Femur (tissue), 1 donor: ENCODE results near the gene SIGLEC10.

Experiments used
- DNase-seq: peaks from one replicate; pipeline ENCODE4 v3.0.0-alpha.2; 2017

SIGLEC10 gene

DNA sequence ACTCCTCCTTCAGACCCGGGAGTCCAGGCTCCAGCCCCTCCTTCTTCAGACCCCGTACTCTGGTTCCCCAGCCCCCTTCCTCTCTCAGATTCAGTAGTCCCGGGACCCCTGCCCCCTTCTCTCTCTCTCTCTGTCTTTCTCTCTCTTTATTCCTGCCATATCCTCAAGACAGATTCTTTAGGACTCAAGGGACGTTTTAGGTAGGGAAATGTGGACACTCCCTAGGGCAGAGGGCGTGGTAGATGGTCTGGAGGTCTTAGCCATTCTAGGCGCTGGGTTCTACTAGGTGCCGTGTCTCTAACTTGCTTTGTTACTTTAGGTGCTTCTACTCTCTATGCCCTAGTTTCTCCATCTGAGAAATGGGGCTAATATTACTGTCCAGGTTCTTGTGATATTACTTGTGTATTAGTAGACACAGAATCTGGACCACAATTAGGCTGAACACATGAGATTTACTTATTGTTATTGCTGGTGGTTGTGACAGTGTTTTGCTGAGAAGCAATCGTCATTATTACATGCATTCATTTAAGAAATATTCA lies 26.3 kb downstream of the SIGLEC10 start:
- DNase-seq = no peak

DNA sequence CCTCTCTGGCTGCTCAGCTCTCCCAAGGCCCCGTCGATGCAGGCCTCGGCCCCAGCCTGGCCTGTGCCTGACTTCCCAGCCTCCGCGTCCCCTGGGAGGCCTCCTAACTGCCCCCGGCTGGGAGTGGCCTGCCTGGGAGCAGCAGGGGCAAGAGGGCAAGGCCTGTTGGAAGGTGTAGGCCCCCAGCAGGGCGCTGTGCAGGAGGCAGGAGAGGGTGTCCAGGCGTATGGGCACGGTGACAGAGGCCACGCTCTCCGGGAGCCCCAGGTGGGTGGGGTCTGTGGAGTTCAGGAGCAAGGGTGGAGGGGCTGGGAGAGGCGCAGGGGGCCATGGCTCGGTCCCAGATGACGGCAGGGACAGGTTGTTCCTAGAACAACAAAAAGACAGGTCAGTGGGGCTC lies 28.3 kb downstream of the SIGLEC10 start:
- DNase-seq = no peak

GRCh38 chr19:51387924-51388389 lies 29.5 kb downstream of the SIGLEC10 start, which contains the start of gene LIM2:
Gene LIM2, minus strand, starts transcription at chr19:51387974. Its CDS starts 531 bp downstream, at chr19:51387443.
- DNase-seq = no peak

DNA sequence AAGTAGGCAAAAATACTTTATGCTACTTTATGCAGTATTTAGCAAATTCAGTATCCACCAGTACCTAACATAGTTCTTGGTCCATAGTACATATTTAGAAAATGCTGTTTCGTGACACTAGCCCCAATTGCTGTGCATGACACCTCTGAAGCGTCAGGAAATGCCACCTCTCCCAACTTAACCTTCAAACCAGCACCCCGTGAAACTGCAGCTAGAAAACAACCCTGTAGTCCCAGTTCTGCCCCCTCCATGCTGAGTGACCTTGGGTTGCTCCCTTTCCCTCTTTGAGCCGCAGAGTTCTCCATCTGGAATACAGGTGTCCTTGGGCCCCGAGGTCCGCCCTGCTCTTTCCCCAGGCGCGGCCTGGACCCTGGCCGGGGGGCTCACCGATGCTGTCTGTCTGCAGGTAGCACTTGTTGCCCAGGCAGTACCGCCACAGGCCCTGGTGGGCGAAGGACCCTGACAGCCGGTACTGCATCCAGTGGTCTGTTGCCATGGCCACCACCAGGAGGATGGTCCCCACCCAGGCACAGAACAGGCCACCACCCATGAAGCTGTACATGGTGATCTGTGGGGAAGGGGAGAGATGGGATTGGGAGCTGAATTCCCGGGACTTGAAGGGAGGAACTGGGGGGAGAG lies 30.4 kb downstream of the SIGLEC10 start:
- DNase-seq = no peak

- no peak for DNase-seq
Observed at GRCh38 chr19:51382004-51382403, 35.4 kb downstream of the SIGLEC10 start.

DNA sequence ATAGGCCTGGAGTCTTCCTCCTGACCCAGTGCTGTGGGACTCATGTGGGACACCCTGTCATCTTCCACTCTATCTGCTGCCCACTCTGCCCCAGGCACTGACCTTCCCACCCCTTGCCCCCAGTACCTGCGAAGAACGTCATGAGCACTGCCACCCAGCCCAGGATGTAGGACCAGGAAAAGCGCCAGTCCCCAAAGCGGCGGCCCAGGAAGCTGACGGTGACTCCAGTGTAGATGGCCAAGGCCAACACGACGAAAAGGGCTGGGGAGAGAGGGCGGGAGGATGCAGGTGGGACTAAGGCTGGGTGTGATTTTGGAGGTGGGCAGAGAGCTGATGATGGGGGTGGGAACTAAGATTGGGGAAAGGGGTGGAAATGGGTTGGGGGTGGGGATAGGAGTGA lies 37.1 kb downstream of the SIGLEC10 start:
- no peak for DNase-seq

- no peak for DNase-seq
Observed at GRCh38 chr19:51377422-51377821, 40.0 kb downstream of the SIGLEC10 start.

- DNase-seq = no peak
Observed at GRCh38 chr19:51375504-51376221, 41.8 kb downstream of the SIGLEC10 start.

DNA sequence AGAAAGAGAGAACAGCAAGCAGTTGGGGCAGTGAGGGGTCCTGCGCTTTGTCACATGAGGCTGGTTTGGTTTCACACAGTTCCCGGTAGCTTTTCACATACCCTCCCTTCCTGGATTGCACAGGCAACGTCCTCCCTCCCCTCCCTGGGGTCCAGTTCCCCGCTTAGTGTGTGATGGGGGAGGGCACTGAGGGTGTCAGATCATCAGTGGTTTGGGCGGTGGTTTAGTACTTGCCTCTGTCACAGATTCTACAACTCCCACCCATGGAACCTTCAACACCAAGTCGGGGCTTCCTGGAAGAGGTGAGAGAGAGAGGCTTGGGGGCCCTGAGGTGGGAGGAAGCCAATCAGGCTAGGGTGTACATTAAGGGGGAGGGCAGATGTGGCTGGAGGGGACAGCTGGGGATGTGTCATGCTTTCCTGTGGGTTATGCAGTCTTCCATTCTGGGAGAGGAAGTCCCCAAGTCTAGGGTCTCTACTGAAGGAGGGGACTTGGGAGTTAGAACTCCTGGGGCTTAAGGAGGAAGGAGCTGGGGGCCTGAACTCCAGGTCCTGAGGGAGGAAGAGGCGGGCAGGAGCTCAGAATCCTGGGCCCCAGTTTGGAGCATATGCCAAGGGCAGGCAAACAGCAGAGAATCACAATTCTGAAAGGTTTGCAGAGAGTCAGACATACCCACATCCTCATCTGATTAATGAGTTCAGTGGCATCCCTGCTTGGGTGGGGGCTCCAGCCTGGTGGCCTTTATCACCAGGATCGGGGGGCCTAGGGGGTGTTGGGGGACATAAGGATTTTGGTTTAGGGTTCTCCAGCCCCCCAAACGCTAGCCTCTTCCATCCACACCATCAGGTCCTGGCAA lies 44.6 kb downstream of the SIGLEC10 start, which contains the start of gene NKG7:
Gene NKG7, minus strand, starts transcription at position 6 of the 856 bp plus-strand sequence. CDS start 119 bp downstream, outside the sequence.
- DNase-seq = no peak

GRCh38 chr19:51372021-51372648 lies 45.3 kb downstream of the SIGLEC10 start:
- DNase-seq = no peak

- DNase-seq = no peak
Observed at GRCh38 chr19:51371186-51371690, 46.2 kb downstream of the SIGLEC10 start.

DNA sequence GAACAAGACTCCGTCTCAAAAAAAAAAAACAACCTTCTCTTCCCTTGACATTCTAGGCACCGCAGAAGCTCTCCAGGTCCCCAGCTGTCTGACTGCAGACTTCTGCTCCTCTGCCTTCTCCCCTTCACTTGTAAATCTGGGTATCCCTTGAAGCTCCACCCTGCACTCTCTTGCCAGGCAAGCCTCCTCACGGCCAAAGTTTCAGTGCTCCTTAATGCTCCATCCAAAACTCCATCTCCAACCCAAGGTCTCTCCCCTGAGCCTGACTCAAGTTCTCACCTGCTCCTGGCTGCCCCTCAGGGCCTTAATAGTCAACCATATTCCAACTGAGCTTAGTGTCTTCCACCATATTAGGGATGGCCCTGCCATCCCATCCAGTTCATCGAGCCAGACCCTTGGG lies 47.2 kb downstream of the SIGLEC10 start:
- no peak for DNase-seq

GRCh38 chr19:51368366-51369282 lies 48.8 kb downstream of the SIGLEC10 start, which contains the start of gene CLDND2:
Gene CLDND2, minus strand, starts transcription at chr19:51369003. Its CDS starts 426 bp downstream, at chr19:51368577.
- no peak for DNase-seq

- peak; percentile 99 for DNase-seq
Observed at GRCh38 chr19:51367565-51368365, 49.7 kb downstream of the SIGLEC10 start.

DNA sequence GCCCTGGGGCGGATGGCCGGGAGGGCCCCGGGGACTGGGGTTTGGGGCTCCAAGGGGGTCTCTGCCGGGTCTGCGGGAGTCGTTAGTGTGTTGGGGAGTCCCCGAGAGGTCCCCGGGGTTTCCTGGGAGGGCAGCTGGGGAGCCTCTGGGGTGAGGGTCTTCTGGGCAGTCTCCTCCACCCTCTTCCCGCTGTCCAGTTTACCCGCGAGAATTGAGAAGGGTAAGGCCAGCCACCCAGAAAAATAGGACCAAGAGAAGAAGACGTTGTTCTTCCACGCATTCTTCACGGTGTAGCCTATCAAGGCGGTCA lies 50.2 kb downstream of the SIGLEC10 start:
- no peak for DNase-seq

DNA sequence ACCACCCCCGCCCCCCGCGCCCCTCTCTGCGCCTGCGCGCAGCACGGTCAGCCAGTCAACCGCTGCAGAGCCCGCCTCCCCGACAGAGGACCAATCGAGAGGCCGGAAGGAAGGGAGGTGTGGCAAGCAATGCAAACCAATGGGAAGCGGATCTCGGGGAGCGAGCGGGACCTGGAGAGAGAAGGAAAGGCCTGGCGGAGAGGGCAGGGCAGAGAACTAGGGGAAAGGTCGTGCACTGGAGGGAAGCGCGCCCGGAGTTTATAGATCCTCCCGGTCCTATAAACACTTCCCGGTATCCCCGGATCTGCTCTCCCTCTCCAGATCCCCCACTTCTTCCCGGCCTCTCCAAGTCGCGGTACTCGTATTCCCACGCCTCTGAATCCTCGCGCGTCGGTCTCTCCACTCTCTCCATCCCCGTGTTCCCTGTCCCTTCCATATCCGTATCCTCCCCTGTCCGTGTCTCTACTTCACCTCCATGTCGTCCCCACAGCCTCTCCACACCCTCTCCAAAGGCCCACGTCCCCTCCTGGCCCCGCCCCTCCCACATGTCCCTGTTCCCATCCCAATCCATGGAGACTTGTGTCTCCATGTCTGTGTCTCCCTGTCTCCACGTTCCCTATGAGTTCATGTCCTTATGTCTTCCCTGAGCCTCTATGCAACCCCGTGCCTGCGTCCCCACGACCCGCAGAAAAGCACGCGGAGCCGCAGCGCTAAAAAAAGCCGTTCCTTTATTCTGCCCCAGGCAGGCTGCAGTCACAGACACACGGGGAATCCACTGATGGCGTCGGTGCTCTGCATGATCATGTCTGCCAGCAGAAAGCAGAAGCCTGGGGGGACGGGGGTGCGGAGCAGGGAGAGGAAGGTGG lies 50.8 kb downstream of the SIGLEC10 start:
- peak; percentile 99 for DNase-seq

DNA sequence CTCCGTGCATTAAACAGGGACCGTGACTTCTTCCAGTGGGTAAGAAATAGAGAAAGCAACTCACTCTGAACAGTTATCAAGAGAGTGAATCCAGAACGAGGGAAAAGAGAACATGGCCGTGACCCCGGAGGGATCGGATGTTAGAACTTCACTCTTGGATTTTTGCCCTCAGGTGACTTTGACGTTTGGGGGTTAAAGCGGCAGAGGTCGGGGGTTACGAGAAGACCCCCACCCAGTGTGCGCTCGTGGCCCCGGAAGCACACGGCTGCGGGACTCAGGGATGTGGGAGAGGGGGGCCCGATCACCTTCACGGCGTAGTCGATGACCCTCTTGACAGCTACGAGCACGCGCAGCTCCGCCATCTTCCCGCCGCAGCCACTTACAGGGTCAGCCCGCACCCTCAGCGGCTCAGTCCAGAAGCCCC lies 51.5 kb downstream of the SIGLEC10 start, which contains the start of gene ETFB:
Gene ETFB, minus strand, starts transcription at position 424 of the 424 bp plus-strand sequence. Its CDS starts 62 bp downstream, at position 362.
- DNase-seq = no peak

DNA sequence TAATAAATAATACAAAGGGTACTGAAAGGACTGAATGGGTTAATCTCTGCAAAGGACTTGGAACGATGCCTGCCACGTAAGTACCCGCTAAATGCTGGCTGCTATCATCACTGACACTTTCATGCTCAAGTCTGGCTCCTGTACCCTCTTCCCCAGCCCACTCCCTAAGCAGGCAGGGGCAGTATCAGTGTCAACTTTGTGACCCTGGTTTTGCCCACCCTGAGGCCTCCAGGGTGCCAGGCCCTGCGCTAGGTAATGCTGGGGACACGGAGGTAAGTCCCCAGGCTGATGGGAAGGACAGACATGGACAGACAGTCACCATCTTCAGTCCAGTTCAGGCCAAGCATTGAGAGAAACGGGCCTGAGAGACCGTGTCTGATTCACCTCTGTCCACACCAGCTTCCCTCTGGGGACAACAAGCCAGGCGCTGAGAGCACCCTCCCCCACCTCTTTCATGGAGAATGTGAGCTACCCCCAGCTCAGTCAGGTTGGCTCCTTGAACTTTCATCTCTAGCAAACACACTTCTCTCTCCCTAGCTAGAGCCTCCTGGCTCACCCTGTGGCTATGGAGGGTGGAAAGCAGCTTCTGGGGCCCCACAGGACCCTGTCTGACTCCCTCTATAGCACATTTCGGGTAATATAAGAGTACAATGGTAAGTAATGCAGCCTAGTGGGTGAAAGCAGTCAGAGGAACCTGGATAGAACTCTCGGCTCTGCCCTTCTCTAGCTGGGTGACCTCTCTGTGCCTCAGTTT lies 52.1 kb downstream of the SIGLEC10 start:
- DNase-seq = peak; percentile 36
